Hematopoietic multipotent progenitor cell treated with erythropoietin and hydrocortisone succinate and interleukin-3 and kit ligand, for 6 days (in vitro differentiated cells): ENCODE results near the gene WDFY2.
"Not testable (repeated sequence)": the region's sequence is repeated elsewhere in the genome, so short reads cannot be mapped to it uniquely, and the experiment has no call there.

Experiments
- DNase-seq: peaks from one replicate; pipeline ENCODE4 v3.0.0-alpha.2; 2015

Gene WDFY2

DNA sequence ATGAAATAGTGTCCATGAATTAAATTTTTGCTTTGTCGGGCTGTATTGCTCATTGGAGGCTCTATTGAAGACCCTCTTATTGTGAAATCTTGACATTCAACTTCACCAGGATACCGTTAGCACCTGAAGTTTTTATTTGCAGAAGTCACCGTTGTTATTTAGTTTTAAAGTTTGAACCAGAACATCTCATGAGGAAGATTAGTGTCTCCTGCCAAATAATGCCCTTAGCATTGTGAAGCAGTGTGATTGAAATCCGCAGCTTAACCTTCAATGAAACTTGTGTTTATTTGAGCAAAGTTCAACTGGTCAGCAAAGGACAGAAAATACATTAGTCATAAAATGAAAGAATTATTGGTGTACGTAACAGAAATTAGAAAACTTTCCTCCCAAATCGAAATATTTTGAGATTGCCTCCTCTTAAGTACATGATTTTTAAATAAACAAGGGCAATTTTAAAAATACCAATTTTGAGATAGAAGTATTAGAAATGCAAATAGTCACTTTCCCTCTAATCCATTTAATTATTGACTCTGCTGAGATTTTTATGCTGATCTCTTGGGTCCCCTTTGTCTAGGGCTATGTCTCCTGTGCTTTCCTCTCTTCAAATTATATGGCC, 84.4 kb downstream of the WDFY2 start:
- DNase-seq, result no peak

DNA sequence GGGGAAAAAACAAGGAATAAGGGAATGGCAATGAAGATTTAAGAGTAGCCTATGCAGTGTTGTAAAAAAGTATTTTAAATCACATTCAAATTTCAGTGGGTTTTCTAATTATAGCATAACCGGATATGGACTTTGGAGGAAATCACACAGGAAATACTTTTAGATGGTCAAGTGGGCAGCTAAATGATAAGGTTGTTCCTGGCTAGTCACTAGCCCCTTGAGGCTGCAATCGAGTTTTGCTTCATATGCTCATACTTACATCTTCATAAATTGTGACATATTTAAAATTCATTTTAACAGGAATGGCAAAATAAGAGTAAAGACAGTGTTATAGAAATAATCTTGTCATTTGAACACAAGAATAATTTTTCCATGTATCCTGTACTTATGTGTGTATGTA, 88.9 kb downstream of the WDFY2 start:
- no peak for DNase-seq

DNA sequence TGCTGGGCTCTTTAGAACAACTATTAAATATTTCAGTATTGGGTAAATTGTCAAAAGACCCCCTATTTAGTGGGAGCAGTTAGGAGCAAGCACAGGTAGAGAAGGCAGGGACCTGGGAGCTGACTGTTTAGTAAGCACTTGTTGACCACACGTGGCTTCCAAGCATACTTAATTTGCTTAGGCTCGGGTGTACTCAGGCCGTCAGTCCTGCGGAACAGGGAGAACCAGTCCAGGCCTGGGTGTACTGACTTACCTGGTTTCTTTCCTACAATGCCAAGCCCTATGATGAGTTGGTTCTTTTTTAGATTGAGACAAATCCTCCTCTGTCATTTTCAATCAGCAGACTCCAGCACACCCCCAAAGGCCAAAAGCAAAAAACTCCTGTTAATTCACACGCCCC, 90.0 kb downstream of the WDFY2 start:
- no peak for DNase-seq

DNA sequence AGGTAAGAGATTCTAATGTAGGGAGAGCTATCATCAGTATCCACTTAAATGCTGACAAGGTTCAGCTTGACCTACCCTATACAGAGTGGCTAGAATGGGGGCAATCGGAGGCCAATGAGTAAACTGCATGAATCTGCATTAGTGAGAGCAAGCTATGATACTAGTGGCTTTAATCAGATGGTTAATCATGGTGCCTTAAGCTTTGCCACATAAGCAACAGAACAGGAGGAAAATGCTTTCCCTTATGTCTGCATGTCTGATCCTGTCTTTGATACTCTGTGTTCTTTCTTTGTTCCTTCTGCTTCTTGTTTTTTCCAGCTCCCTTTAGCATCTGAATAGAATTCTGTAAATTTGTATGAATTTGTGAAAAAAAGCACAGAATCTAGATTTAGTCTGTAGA, 91.1 kb downstream of the WDFY2 start:
- DNase-seq, result no peak

DNA sequence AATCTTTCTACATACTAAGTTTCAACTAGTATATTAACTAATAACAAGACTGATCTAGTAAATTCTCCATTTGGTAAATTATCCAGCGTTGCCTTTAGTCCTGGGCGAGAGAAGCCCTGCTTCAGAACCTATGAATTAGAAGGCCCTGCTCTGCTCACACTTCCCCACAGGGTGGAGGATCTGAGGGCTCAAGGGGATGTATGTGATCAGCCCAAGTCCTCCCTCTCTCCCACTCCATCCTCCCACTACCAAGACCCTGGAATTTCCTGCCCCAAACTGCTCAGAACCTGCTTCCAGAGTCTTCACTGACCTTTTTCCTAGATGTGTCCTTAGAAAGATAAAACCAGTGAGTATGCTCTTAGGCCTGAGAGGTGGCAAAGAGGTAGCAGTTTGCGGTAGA, 91.6 kb downstream of the WDFY2 start:
- DNase-seq, result no peak

DNA sequence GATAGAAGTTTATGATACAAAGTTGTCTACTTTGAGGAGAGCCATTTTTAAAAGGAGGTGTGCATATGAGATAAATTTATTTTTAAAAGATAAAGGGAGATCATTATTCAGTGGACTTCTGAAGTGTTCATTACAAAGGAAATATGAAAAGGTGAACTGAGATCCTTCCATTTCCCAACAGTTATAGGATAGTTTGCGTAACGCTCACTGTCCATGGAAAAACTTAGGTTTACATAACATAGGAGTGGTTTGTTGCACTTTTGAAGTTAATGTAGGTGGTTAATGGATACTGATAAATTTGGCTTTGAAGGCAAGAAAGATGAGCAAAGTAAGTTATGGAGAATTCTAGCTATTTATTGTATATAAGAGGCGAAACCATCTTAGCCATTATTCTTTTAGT, 92.5 kb downstream of the WDFY2 start:
- no peak for DNase-seq

DNA sequence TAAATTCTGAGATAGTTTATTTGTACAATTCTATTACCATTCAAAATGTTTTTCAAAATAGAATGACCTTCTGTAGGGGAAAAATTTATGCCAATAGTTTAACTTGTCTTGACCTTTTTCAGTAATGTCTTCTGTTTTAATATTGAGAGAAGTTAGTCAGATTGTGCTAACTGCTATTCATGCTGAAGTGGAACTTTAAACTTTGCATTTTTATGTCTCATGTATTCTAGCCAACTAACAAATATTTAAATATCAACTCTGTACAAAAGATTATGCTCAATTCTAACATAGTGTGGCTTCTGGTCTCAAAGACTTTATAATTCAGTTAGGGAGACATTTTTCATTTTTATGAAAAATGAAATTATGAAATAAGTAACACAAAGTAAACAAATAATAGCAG, 94.2 kb downstream of the WDFY2 start:
- no peak for DNase-seq

DNA sequence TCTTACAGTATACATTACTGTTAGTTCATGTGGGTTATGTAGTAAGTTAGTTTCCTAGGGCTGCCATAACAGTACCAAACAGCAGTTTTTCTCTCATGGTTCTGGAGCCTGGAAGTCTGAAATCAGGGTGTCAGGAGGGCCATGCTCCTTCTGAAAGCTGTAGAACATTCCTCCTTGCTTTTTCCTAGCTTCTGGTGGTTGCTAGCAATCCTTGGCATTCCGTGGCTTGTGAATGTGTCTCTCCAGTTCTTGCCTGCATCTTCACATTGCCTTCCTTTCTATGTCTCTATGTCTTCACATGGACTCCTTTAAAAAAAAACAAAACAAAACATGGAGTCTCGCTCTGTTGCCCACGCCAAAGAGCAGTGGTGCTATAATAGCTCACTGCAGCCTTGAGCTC, 95.4 kb downstream of the WDFY2 start:
- DNase-seq, result no peak

DNA sequence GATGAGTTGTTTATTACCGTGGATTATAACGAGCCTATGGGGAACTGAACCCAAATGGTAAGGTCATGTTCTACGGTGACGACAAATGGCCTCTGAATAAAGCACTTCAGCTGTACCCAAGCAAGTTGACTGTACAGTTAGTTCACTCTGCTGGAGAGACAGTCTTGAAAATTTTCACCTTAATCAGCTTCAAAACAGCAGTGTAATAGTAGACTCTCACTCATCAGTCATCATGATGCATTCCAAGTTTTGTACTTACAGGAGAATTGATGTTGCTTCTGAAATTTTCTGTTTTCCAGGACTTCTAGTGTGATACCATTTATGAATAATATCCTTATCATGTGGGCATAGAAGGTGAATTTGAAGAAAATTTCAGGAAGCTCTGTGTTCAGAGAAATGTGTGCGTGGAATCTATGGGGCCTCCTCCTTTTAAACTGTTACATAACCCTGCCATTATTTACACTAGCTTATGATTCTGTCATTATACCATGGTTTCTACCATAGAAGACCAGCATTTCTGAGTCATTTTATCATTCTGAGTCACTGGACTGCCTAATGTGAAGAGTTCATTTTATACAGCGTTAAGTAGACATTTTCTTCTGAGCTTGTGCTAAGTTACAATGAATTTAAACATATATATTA, 96.9 kb downstream of the WDFY2 start:
- DNase-seq, result no peak

DNA sequence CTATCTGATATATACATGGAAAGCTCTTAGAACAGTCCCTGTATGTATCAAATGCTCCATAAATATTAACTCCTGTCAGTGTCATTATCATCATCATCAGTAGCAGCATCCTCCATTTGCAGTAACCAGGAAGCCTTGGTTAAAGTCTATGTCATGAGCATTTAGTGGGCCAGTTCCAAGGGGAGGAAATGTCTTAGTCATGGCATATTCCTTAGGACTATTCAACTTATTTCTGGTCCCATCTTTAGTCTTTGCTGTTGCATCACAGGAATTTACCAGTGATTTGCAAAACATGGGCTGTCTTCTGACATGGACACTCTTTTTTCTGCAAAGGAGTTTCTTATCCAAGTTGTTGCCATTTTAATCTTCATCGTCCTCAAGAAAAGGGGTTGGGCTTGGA, 98.4 kb downstream of the WDFY2 start:
- no peak for DNase-seq

DNA sequence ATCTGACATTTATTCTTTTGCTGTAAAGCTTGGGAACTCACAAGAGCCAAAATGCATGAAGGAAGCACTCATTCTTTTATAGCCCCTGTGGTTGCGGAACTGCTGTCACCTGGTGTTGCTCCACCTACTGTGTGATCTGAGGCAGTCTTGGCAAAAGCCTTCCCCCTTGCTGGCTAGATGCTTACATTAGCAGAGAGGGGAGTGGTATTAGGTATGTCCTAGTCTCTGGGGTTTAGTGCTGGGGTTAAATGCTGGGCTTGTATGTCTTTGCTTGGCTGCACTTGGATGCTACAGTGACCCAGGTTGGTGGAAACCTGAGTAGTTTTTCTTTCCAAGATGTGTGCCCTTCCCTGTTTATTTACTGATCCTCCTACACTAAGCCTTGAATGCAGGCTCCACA, 99.3 kb downstream of the WDFY2 start:
- no peak for DNase-seq

DNA sequence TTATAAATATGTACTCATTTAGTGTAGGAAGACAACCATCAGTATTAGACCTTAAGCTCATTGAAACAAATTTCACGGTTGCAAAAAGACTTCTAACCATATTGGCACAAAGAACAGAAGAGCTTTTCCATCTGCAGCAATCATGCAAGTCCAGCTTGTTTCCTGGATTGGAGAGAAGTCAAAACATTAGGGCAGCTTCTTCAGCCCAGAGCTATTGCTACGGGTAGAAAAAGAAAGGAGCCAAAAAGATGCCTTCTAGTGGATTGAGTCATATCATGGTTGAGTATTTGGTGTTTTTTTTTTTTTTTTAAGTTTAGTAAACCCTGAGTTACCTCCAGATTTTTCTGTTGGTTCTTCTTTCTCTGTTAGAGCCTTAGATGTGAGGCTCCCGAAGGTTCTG, 99.8 kb downstream of the WDFY2 start:
- DNase-seq, result no peak

DNA sequence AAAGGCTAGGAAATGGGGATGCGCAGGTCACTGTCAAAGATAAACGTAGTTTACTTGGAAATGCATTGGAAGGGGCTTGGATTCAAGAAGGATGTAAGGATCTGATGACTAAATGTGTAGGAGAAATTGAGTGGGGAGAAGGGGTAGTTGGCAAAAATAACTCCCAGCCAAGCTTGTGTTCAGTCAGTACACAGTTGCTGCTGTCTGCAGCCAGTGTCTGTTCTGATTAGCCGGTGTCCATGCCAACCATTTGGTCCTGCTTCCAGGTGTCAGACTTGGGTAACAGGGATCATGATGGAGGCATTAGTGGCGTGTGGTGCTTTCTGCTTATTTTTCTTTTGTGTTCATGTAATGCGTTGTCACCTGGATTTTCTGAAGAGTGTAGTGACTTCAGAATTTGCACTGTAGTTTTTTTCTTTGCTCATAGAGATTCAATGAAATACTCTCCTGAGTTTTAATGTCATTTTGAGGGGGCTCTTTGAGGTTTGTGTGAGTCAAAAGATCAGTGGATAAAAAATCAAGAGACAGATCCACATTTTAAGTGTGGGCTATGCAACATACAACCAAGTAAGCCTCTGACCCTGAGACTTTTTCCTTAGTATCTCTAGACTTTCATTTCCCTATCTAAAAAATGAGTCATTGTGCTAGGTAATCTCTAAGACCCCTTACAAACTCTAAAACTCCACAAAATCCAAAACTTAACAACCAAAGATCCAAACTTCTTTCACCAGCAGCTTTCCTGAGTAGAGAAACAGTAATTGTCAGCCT, 103.9 kb downstream of the WDFY2 start:
- no peak for DNase-seq

DNA sequence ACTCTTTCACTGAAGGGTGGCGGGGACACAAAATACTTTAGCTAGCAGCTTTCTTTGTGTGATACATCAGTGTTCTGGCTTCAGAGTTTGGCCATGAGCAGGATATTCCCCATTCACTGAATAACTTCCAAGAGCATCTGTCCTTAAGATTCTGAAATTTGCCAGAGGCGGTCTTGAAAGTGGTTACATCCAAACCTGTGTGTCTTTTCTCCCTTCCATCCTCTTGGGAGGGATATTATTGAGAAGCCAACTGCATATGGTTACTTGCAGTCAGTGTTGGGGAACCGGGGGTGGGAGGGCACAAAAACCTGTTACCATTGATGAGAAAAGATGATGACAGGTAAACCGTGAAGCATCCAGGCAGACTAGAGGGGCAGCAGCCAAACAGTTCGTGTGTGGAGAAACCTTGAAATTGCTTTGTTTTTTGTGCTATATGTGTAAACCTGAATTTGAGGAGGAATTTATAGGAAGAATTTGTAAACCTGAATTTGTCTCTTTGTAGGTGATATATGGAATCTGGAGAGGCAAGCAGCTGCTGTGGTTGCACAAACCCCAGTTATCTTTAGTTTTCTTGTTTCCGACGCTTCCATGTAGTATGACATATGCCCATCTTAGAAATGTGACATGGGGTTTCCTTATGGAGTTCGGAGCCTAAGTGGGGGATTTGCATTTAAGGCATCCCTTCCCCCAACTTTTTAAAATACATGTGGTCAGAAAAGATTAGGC, 104.8 kb downstream of the WDFY2 start:
- DNase-seq, result no peak

DNA sequence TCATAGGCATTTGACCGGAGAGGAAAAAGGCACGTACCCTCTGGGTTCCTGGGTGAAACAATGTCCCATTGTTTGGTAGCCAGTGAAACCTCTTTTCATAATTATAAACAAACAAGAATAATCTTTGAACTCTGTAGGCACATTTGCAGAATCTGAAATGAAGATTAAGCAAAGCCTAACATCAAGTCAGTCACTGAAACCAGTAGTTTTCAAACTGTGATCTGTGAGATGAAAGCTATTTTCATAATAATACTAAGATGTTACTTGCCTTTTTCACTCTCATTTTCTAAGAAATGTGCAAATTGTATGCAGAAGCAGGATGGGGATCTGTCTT, 105.4 kb downstream of the WDFY2 start:
- DNase-seq, result peak; percentile 27

DNA sequence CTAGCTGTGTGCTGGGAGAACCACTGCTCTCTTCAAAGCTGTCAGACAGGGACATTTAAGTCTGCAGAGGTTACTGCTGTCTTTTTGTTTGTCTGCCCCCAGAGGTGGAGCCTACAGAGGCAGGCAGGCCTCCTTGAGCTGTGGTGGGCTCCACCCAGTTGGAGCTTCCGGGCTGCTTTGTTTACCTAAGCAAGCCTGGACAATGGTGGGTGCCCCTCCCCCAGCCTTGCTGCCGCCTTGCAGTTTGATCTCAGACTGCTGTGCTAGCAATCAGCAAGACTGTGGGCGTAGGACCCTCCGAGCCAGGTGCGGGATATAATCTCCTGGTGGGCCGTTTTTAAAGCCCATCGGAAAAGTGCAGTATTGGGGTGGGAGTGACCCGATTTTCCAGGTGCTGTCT, 111.4 kb downstream of the WDFY2 start:
- DNase-seq, result not testable (repeated sequence)

DNA sequence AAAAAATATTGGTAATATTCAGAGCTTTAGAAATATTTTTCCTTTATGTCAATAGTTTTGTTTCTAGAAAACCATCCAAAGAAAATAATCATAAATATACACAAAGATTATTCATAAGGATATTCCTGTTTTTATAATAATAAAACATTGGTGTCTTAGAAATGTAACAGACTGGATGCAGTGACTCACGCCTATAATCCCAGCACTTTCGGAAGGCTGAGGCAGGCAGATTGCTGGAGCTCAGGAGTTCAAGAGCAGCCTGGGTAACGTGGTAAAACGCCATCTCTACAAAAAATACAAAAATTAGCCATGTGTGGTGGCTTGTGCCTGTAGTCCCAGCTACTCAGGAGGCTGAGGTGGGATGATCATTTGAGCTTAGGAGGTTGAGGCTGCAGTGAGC, 112.9 kb downstream of the WDFY2 start:
- DNase-seq, result no peak

DNA sequence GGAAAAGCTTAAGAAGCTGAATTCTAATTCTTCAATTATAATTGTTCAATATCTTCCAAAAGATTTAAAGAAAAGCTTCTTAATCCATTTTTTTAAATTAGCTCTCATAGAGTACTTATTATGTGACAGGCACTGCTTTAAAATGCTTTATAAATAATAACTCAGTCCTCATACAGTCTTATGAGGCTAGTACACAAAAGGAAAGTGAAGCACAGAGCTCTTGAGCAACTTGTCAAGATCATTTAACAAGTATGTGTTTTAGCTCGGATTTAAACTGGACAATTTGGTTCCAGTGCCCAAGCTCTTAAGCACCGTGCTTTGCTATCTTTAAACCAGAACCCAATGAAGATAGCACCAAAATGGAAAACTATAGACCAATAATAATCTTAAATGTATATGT, 113.6 kb downstream of the WDFY2 start:
- DNase-seq, result no peak

DNA sequence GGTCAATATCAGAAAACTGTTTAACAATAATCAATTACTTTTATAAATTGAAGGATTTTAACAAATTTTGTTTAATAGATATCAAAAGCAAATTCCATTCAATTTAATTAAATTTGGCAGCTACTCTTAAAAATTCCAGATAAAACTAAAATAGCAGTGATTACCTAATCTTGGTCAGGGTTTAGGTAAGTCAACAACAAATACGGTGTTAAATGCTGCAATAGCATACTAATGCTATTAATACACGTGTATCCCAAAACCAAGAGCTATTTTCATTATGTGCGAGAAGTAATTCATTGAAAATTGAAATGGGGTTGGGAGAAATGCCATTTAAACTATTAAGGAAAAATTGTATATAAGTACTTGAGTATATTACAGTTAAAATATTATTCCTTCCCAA, 114.1 kb downstream of the WDFY2 start:
- no peak for DNase-seq

DNA sequence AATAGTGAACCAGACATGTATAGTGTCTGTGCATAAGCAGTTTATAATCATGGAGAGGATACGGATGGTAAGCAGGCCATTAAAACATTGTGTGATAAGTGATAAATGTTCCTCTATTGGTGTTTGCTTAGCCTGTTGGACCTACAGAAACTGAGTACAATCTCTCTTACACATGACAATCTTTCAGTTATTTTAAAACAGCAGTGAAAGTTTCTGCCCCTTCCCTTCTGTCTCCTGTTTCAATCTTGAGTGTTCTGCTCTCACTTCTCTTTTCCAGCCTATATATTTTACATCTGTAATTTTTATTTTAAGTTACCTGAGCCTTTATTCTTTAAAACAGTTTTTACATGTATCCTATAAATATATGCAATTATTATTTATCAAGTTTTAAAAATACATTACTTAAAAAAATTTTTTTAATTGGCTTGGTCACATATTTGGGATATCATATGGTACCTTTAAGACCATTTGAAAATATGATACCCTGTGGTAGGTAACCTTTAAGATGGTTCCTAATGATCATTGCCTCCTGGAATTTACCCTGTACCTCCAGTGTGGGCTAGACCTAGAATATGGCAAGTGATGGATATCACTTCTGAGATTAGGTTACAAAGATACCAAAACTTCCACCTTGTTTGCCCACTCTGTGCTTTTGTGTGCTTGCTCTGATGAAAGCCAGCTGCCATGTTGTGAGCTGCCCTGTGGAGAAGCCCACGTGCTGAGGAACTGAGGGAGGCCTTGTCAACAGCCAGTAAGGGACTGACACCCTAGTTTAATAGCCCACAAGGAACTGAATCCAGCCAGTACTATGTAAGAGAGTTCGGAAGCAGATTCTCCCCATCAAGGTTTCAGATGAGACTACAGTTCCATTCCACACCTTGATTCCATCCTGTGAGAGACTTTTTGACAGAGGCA, 120.4 kb downstream of the WDFY2 start:
- DNase-seq, result no peak

DNA sequence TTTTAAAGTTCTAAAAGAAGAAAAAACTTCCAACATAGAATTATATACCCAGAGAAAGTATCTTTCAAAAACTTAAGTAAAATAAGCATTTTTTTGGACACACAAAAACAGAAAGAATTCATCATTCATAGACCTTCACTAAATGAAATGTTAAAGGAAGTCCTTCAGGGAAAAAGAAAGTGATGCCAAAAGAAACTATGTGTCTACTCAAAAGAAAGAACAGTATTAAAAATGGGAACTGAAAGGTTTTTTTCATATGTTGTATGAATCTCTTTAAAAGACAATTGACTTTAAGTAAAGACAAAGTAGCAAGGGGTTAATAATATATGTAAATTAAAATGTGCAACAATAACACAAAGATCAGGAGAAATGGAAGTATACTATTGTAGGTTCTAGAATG, 123.2 kb downstream of the WDFY2 start:
- DNase-seq, result no peak

DNA sequence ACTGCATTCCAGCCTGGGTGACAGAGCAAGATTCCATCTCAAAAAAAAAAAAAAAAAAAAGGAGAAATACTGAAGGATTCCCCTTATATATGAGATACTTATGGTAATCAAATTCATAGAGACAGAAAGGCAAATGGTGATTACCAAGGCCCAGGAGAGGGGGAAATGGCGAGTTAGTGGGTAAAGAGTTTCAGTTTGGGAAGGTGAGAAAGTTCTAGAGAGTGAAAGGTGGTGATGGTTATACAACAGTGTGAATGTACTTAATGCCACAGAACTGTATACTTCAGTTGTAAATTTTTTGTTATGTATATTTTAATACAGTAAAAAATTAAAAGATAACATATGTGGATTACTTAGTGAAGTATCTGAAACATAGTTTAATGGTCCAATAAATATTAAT, 129.5 kb downstream of the WDFY2 start:
- DNase-seq, result no peak

DNA sequence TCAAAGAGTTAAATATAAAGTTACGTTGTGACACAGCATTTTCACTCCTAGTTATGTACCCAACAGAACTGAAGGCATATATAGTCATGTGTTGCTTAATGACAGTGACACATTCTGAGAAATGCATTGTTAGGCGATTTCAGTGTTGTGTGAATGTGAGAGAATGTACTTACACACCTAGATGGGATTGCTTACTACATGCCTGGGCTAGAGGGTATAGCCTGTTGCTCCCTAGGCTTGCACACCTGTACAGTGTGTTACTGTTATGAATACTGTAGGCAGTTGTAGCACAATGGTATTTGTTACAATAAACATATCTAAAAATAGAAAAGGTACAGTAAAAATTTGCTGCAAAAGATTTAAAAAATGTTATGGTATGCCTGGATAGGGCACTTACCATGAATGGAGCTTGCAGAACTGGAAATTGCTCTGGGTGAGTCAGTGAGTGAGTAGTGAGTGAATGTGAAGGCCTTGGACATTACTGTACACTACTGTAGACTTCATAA, 130.5 kb downstream of the WDFY2 start:
- DNase-seq, result peak; percentile 61
